GM18951 (cell line): ENCODE results near the gene METTL23.
"Not testable (repeated sequence)": the region's sequence is repeated elsewhere in the genome, so short reads cannot be mapped to it uniquely, and the experiment has no call there.

Experiments used
- POLR2A ChIP-seq: IDR thresholded peaks from 4 replicates; pipeline ENCODE4 v1.6.1; 2011; ENCODE audit warnings: mild to moderate bottlenecking; ENCODE audit not compliant: insufficient read length, insufficient read depth; ENCODE audit errors: extremely low read depth
- in situ Hi-C: fragments of 300-500 bp; cut with MboI; formaldehyde crosslinking; loops from one replicate; pipeline ENCODE4 v1.12.0; 2022; ENCODE audit warnings: low sequenced_read_pairs, mixed read lengths, inconsistent platforms; ENCODE audit not compliant: unreplicated experiment

METTL23 gene

DNA sequence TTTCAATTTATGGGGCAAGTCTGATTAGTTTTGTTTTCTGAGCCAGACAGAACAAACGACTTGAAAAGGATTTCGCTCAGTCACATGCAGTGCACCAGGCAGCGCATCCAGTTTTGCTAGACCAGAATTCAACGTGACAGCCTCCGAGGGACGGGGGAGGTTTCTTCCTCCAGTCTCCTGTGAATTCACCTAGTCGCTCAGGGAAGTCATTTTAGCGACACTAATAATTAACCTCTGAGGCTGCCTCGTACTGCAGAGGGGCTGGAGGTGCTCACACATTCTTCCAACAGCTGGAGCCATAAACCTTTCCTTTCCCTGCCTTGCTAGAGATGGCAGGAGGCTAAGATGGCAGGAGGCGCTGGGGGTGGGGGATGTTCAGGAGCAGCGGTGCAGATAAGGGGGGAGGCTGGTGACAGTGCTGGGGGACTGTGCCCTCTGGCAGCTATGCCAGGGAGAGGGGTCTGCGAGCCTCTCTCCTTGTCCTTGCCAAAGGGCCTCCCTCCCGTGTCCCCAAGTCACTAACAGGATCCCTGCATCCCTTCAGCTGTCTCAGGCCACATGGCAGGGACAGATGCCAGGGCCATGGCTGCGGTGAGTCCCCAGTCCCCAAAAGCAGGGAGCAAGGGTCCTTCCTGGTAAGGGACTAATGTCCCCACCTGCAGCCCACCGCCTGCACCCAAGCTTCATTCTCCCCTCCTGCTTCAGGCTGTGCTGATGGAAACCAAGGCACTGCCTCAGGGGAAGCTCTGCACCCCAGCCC is 39.9 kb upstream of the METTL23 start:
- TF ChIP-seq POLR2A, result no peak
- in situ Hi-C loops, result no loop called here

DNA sequence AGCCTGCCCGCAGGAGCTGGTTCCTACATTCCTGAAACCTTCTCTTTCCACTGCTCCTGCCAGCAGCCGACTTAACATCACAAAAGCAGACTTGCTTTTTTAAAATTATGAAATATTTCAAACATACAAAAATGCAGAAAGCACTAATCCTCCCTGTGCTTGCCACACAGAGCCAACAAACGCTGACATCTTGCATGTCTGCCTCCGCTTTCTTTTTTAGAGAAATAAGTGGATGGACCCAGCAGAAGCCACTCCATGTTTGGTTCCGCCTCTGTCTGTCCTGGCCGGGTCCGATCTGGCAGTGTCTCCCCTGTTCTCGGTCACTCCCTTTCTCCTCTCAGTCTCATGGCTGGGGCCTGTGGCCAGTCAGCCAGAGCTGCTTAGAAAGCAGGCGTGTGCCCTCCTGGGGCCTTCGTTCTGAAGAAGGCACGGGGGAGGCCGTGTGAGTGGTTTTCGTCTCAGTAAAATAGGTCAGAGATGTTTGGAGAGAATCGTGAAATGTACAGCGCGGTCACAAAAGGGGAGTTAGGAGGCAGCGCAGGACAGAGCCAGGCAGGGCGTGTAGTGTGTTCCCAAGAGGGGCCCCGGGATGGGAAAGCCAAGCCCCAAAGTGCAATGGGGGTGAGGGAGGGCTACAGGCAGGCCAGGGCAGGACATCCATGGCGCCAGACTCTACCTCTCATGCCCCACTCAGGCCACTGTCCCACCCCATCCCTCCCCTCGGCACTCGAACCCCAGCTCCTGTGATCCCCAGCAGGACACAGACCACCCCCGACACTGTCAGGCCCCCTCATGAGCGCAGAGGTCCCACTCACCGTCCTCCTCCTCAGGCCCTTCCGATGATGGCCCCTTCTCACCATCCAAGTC is 39.1 kb upstream of the METTL23 start:
- in situ Hi-C loops, result no loop called here
- TF ChIP-seq POLR2A, result no peak

DNA sequence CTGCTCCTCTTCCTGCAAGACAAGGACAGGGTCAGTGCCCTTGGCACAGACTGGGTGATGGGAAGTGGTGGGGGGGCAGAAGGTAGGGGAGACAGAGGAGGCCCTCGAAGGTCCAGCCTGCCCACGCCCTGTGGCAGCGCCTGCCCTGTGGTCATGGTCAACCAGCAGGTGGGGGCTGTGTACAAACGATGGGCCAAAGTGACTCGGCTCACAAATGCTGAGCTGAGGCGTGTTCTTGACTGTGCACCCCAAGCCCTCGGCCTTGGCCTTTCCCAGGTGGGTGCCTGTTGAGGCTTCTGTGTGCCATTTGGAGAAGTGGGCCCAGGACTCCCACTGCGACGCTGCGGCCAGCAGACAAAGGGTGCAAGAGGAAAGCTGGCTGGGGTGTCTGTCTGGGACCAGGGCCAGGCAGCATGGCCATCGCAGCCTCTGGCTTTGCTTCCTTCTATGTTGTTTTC is 38.4 kb upstream of the METTL23 start:
- TF ChIP-seq POLR2A, result no peak
- in situ Hi-C loops, result no loop called here

DNA sequence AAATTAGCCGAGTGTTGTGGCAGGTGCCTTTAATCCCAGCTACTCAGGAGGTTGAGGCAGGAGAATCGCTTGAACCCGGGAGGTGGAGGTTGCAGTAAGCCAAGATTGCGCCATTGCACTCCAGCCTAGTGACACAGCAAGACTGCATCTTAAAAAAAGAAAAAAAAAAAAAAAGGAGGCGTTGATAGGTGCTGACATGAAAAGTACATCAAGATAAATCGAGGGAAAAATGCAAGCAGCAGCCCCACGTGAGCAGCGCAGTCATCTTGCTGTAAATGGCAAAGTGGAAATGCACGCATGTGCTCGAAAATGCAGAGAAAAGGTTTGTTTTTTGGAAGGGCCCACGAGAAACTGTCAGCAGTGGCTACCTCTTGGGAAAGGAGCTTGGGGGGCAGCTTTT is 36.8 kb upstream of the METTL23 start:
- in situ Hi-C loops, result no loop called here
- TF ChIP-seq POLR2A, result no peak

DNA sequence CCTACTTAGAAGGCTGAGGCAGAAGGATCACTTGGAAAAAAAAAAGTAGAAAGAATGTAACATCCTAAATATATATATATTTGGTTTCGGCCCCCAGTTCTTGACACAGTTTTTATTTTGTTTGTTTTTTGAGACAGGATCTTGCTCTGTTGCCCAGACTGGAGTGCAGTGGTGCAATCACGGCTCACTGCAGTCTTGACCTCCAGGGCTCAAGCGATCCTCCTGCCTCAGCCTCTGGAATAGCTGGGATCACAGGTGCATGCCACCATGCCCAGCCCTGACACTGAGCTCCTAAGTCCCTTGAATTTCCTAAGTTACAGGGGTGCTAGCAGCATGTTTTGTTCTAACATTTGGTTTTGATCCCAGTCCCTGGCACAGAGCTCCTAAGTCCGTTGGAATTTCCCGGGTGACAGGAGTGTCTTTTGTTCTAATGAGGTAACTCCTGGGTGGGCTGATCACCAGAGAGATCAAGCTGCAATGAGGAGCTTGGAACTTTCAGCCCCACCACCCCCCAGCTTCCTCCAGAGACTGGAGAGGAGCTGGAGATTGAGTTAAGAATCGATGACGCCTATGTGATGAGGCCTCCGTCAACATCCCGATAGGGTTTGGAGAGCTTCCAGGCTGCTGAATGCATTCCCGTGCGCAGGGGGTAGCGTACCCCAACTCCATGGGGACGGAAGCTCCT is 35.9 kb upstream of the METTL23 start:
- in situ Hi-C loops, result no loop called here
- no peak for TF ChIP-seq POLR2A

DNA sequence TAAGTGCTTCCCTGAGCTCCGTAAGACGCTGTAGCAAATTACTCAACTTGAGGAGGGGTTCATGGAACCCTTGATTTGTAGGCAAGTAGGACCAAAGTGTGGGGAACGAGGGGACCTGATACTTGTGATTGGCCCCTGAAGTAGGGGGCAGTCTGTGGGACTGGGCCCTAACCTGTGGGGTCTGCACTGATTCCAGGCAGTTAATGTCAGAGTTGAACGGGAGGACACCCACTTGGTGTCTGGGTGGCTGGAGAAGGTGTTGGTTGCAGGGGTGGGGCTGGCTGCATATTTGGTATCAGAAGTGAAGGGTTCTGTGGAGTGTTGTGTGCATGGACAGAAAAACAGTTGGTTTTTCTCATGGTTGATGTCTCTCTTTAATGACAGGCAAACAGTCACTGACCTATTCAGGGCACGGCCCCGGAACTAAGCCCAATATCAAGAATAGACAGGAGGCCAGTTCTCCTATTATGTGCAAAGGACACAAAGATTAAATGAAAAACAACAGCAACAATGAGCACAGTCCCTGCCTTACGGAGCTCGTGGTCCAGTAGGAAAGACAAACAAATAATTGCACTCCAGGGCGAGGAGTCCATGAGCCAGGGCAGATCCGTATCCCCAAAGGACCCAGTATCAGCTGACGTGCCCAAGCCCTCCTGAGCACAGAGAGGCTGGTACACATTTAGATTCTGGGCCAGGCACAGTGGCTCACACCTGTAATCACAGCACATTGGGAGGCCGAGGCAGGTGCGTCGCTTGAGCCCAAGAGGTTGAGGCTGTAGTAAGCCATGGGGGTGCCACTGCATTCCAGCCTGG is 35.1 kb upstream of the METTL23 start:
- in situ Hi-C loops, result no loop called here
- no peak for TF ChIP-seq POLR2A

DNA sequence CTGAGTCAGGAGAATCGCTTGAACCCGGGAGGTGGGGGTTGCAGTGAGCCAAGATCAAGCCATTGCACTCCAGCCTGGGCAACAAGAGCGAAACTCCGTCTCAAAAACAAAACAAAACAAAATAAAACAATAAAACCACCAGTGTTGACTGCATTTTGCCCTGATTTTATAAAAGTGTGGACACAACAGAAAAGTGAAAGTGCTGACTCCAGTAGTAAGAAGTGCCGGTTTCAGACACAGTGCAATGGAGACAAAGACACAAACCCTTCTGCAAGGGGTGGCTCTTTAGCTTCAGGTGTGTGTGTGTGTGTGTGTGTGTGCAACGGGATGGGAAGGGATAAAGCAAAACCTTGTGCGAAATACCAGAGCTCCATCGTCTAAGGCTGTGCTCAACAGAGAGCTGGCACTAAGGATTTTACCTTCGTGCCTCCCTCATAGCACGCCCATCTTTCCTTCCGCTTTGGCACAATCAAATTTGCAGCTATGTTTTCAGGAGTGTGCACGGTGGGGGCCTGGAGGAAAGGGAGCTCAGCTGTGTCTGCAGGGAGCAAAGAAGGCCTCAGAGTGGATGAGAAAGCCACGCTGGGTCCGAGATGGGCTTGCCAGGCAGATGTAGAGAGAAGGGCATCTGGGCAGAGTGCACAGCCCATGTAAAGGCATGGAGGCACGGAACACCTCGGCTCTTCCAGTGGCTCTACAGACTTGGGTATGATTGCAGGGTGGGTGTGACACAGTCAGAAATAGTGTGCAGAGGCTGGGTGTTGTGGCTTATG is 31.4 kb upstream of the METTL23 start:
- no peak for TF ChIP-seq POLR2A
- in situ Hi-C loops, result no loop called here

DNA sequence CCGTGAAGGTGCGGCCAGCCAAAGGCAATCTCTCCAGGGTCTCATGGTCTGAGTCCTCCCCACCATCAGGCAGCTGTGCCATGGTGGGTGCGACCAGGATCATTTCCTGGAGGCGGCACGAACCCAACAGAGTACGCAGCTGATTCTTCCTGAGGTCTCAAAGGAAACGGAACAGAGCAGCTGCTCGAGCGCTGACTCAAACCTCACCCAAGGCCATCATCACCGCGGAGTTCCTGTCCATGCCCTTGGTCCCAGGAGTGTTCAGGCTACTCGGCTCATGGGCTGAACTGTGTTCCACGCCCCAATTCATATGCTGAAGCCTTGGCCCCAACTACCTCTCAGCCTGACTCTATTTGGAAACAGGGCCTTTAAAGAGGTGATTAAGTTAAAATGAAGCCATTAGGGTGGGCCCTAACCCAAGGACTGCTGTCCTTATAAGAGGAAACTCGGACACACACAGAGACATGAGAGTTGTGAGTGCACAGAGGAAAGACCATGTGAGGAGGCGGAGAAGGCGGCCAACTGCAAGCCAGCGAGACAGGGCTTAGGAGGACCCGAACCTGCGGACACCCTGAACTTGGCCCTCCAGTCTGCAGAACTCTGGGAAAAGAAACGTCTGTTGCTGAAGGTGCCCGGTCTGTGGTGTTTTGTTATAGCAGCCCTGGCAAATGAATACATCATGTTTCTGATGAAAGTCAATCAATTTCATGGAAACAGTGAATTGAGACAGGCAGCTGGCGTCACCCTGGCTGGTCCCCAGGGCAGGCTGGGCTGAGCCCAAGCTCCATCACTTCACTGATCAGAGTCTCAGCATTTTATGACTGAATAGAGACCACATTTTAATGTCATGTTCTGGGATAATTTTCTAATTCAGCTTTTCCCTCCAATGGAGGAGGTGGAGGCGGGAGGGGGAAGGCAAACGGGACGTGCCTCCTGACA is 29.6 kb upstream of the METTL23 start:
- in situ Hi-C loops, result no loop called here
- TF ChIP-seq POLR2A, result no peak

DNA sequence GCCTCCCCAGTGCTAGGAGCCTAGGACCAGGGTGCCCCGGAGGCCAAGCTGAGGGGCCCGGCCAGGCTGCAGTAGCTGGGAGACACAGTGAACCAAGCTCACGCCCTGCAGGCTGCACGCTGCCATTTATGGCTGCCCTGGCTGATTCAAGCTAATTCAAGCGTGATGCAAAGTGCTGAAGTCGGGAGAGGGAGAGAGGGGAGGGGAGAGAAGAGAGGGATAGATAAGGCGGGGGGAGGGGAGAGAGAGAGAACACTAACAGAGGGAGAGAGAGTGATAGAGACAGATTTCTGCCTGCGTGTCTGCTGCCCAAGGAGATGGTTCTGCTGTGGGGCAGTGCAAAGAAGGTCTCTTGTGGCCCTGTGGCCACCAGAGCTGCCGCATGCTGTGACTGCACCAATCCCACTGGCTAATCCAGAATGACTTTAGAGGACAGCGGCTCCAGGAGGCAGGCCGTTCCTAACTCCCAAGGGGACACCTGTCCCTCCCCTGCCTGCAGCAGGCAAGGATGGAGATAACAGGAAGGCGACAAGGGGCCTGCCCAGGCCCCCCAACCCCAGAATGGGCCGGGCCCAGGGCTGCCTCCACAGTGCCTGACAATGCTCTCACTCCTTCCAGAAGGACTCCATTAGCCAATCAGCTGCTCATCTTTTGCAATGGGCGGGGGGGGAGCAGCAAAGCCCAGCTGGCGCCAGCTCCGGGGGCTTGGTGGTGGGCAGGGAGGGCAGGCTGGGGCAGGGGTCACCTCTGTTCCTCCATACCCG is 28.8 kb upstream of the METTL23 start:
- in situ Hi-C loops, result no loop called here
- no peak for TF ChIP-seq POLR2A

DNA sequence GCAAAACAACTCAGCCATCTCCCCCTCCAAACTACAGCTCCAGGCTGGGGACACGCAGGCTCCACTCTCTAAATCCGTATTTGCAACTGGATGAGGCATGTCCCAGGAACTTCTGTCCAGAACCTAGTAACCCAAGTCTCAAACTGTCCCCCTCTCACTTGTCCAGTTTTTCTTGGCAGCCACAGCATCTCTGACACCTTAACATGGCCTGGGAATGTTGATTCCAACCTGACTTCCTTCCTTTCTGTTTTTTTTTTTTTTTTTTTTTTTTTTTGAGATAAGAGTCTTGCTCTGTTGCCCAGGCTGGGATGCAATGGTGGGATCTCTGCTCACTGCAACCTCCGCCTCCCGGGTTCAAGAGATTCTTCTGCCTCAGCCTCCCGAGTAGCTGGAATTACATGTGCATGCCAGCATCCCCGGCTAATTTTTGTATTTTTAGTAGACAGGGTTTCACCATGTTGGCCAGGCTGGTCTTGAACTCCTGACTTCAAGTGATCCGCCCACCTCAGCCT is 28.1 kb upstream of the METTL23 start:
- in situ Hi-C loops, result not testable (repeated sequence)
